ENCODE results near the gene PPP1R12B. TPM values are rescaled to one million over a fixed set of nuclear protein-coding genes. Genes with fewer than 3 reads are reported as not detected.

PPP1R12B gene
- total RNA-seq, 1 donor = 20.6 TPM

GRCh38 chr1:202565890-202566602, 217.5 kb downstream of the PPP1R12B start:
- H3K79me2 ChIP-seq (ENCODE audit: insufficient read depth, low read length) = no peaks in the 10 kb centered on the region
- no peaks in the 10 kb centered on the region for H3K27me3 ChIP-seq (ENCODE audit: insufficient read depth, low read length)
- H3K9me3 ChIP-seq (ENCODE audit: low read depth, low read length) = no peaks in the 10 kb centered on the region
- no peak overlapping the region for H2AFZ ChIP-seq (ENCODE audit: low read length)
- no peaks in the 10 kb centered on the region for H4K20me1 ChIP-seq (ENCODE audit: insufficient read depth, low read length)
- no peak for TF ChIP-seq CTCF (IDR thresholded peaks at IDR 0.05; ENCODE audit: extremely low read depth, low read depth, low read length)
- H3K4me3 ChIP-seq (ENCODE audit: insufficient read depth, low read length) = no peak overlapping the region
- H3K4me2 ChIP-seq (ENCODE audit: insufficient read depth, low read length) = no peak overlapping the region
- peaks cover 39% of the 10 kb centered on the region for H3K4me1 ChIP-seq (ENCODE audit: insufficient read depth, low read length)
- no peak overlapping the region for H3K27ac ChIP-seq (ENCODE audit: low read depth, low read length)
- no peaks in the 10 kb centered on the region for H3K36me3 ChIP-seq (ENCODE audit: insufficient read depth, low read length)
- DNase-seq (ENCODE audit: insufficient read length, low spot score, missing footprints) = no peak

- Histone ChIP-seq H3K27me3 (ENCODE audit: insufficient read depth, low read length) (no peaks in the 10 kb centered on the region), H3K4me3 (ENCODE audit: insufficient read depth, low read length) (peak overlapping the region; percentile 8), H3K79me2 (ENCODE audit: insufficient read depth, low read length) (no peaks in the 10 kb centered on the region), H3K9me3 (ENCODE audit: low read depth, low read length) (no peaks in the 10 kb centered on the region), H3K4me2 (ENCODE audit: insufficient read depth, low read length) (peak overlapping the region; percentile 45), H3K36me3 (ENCODE audit: insufficient read depth, low read length) (no peaks in the 10 kb centered on the region), H3K27ac (ENCODE audit: low read depth, low read length) (peak overlapping the region; percentile 60), H2AFZ (ENCODE audit: low read length) (no peak overlapping the region), H4K20me1 (ENCODE audit: insufficient read depth, low read length) (no peaks in the 10 kb centered on the region), H3K4me1 (ENCODE audit: insufficient read depth, low read length) (peaks cover 39% of the 10 kb centered on the region)
- no peak for TF ChIP-seq CTCF (IDR thresholded peaks at IDR 0.05; ENCODE audit: extremely low read depth, low read depth, low read length)
- DNase-seq (ENCODE audit: insufficient read length, low spot score, missing footprints) = peak; percentile 73
Observed at GRCh38 chr1:202567738-202568137, 219.2 kb downstream of the PPP1R12B start.

GRCh38 chr1:202568410-202568809, 219.9 kb downstream of the PPP1R12B start:
- no peaks in the 10 kb centered on the region for H3K9me3 ChIP-seq (ENCODE audit: low read depth, low read length)
- H4K20me1 ChIP-seq (ENCODE audit: insufficient read depth, low read length) = no peaks in the 10 kb centered on the region
- H2AFZ ChIP-seq (ENCODE audit: low read length) = no peak overlapping the region
- H3K79me2 ChIP-seq (ENCODE audit: insufficient read depth, low read length) = no peaks in the 10 kb centered on the region
- no peak for TF ChIP-seq CTCF (IDR thresholded peaks at IDR 0.05; ENCODE audit: extremely low read depth, low read depth, low read length)
- peaks cover 39% of the 10 kb centered on the region for H3K4me1 ChIP-seq (ENCODE audit: insufficient read depth, low read length)
- H3K4me2 ChIP-seq (ENCODE audit: insufficient read depth, low read length) = no peak overlapping the region
- DNase-seq (ENCODE audit: insufficient read length, low spot score, missing footprints) = no peak
- no peaks in the 10 kb centered on the region for H3K27me3 ChIP-seq (ENCODE audit: insufficient read depth, low read length)
- H3K36me3 ChIP-seq (ENCODE audit: insufficient read depth, low read length) = no peaks in the 10 kb centered on the region
- no peak overlapping the region for H3K4me3 ChIP-seq (ENCODE audit: insufficient read depth, low read length)
- peak overlapping the region; percentile 60 for H3K27ac ChIP-seq (ENCODE audit: low read depth, low read length)

GRCh38 chr1:202568826-202569225, 220.3 kb downstream of the PPP1R12B start:
- DNase-seq (ENCODE audit: insufficient read length, low spot score, missing footprints) = no peak
- peaks cover 39% of the 10 kb centered on the region for H3K4me1 ChIP-seq (ENCODE audit: insufficient read depth, low read length)
- peak overlapping the region; percentile 4 for H3K27ac ChIP-seq (ENCODE audit: low read depth, low read length)

More at GRCh38 chr1:202568826-202569225, 220.3 kb downstream of the PPP1R12B start:
- Histone ChIP-seq H3K4me2 (ENCODE audit: insufficient read depth, low read length) (peak overlapping the region; percentile 17), H3K27me3 (ENCODE audit: insufficient read depth, low read length) (no peaks in the 10 kb centered on the region), H3K36me3 (ENCODE audit: insufficient read depth, low read length) (no peaks in the 10 kb centered on the region), H3K79me2 (ENCODE audit: insufficient read depth, low read length) (no peaks in the 10 kb centered on the region), H2AFZ (ENCODE audit: low read length) (no peak overlapping the region), H3K4me3 (ENCODE audit: insufficient read depth, low read length) (no peak overlapping the region), H4K20me1 (ENCODE audit: insufficient read depth, low read length) (no peaks in the 10 kb centered on the region), H3K9me3 (ENCODE audit: low read depth, low read length) (no peaks in the 10 kb centered on the region)
- TF ChIP-seq CTCF (IDR thresholded peaks at IDR 0.05; ENCODE audit: extremely low read depth, low read depth, low read length) = no peak

Measured in osteoblast (primary cell).